GM21447 (cell line): ENCODE measurements around the gene PDLIM3.

ENCODE experiments used
- ATAC-seq: cut with Tn5 transposase; IDR thresholded peaks from one replicate; pipeline ENCODE4 v1.9.1; 2021; ENCODE audit not compliant: unreplicated experiment

Gene PDLIM3

GRCh38 chr4:185472103-185472542, 63.2 kb downstream of the PDLIM3 start:
- no peak for ATAC-seq

GRCh38 chr4:185471235-185472102, 63.8 kb downstream of the PDLIM3 start, which contains the start of gene CCDC110:
TSS of gene CCDC110 (minus strand) at chr4:185471733. CDS start at chr4:185471683, 50 bp downstream.
- ATAC-seq = peak; percentile 88

DNA sequence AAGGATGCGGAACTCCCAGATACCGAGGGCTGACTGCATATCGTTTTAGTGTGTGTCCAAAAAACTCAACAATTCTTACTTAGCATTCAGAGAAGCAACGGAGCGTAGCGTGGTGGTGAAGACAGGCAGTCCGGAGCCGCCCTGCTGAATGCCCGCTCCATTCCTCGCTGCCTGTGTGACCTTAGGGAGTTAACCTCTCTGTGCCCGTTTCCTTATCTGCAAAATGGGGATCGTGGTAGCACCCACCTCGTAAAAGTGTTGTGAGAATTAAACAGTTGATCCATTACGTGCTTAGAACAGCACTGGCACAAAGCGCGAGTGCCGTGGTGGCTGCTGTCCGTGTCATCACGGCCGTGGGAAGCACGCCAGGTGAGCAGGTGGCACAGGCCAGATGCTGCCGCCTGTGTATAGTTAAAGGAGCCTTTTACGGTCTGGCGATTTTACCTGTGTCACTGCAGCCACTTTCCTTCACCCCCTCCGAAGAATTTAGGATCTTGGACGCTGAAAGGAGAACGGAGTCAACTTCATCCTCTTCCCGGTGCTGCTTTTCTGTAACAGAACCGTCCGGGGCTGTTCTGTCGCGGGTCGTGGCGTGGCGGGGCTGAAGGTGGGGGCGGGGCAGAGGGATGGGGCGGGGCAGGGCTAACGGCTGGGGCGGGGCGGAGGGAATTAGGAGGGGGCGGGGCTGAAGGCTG, 64.7 kb downstream of the PDLIM3 start:
- ATAC-seq = peak; percentile 14

DNA sequence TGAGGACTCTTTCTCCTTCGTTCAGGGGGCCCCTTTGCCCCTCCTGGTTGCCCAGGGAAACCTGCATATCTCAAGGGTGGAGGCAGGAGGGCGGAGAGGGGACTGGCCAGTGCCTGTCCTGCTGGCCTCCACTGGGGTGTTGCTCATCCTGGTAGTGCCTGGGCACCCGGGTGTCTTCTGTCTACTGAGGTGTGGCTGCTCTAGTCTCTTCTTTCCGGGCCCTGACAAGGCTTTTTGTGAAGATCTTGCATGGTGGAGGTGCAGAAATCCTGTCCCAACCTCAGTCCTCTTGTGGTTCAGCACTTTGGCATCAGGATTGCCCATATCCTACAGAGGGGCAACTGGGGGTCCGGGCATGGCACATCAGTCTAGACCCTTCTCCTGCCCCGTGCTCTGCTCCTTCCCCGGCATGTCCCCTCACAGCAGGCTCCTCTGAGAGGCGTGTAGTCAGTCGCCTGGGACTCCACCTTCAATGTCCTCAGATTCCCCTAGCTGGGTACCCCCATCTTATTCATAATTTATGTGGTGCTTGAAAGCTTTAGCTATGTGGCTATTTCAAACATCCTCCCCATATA, 65.6 kb downstream of the PDLIM3 start:
- no peak for ATAC-seq

DNA sequence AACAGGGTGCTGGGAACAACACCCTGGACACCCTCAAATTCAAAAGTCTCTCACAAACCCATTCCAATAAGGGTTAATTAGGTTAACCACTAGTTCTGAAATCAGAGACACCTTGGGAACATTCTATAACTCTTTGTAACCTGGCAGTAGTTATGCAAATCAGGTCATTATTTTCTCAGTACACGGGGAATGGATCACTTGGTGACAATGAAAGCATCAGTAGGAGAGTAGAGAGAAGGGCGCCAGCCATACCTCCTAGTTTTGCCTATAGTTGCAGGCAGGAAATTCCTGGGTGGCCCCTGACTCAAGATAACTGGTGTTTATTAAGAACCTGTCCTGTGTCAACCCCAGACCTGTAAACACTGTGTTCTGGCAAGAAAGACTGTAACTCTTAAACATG, 66.3 kb downstream of the PDLIM3 start:
- ATAC-seq = no peak

DNA sequence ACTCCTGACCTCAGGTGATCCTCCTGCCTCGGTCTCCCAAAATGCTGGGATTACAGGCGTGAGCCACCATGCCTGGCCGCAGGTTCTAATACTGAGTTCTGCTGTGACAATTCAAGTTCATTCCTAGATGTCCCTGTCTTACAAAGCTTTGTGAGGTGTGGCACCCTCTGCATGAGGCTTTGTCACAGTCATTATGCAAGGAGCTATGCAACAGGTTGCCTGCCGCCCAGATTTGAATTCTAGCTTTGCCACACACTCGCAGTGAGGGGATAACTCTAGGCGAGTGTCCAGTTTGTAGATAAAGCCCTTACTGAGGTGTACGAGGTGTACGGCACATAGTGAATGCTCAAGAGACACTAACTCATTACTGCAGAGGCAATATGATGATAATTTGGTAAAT, 67.3 kb downstream of the PDLIM3 start:
- no peak for ATAC-seq

- ATAC-seq = no peak
These were observed 68.2 kb downstream of the PDLIM3 start for GRCh38 chr4:185467101-185467500.

- no peak for ATAC-seq
These were observed 69.6 kb downstream of the PDLIM3 start for GRCh38 chr4:185465707-185466106.

GRCh38 chr4:185464887-185465286, 70.4 kb downstream of the PDLIM3 start:
- ATAC-seq = no peak

DNA sequence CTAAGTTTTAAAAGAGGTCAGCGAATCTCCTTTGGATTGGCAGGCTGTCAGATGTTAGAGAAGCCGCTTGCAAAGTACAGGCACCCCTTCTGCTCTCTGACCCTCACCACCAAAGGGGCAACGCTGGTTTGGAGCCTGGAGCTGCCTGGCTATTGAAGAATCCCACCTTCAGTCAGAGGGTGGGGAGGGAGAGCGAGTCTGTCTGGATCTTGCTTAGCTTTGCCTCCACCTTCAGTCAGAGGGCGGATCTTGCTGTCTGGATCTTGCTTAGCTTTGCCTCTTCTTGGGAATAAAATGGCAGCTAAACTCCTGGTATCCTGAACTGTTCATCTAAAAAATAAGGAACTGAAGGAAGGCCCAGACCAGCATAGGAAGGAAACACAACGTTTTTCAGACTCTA, 71.1 kb downstream of the PDLIM3 start:
- ATAC-seq = no peak

DNA sequence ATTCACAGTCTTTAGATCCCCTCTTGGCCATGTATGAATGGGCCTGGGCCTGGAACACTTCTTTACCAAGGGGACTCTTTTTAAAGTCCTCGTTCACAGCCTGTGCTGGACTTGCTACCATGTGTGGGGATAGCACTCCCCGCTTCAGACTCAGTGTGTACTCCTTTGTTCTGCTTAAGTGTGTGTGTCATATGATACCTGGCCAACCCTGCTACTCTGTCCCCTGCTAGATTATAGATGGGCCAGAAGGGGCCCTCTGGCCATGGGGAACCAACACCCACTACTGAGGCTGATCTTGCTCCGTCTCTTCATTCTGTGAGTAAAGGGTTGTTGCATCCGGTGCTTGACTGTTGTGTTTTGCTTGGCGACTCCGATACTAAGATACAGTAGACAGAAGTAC, 71.8 kb downstream of the PDLIM3 start:
- no peak for ATAC-seq

DNA sequence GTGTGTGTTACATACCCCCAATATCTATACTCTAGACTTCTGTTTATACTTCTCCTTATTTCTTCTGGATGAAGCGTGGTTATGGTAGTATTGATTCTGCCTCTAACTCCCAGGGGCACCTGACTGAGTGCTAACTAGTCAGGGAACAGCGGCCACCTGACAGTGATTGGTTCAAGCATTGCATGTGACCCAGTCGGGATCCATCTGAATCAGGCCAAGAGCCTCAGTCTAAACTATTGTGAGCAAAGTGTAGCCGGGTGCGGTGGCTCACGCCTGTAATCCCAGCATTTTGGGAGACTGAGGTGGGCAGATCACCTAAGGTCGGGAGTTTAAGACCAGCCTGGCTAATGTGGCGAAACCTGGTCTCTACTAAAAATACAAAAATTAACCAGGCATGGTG, 73.7 kb downstream of the PDLIM3 start:
- ATAC-seq = no peak

- no peak for ATAC-seq
These were observed 78.2 kb downstream of the PDLIM3 start for GRCh38 chr4:185457136-185457535.

DNA sequence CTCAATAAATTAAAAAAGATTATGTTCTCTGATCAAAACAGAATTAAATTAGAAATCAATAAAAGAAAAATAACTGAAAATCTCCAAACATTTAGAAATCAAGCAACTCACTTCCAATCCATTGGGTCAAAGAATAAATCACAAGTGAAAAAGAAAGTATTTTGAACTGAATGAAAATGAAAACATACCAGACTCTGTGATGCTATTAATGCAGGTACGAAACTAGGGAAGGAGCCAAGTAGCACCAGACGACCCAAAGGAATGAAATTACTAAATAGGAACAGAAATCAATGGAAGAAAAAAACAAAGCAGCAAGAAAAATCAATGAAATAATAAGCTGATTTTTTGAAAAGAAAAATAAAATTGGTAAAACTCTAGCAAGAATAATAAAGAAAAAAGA, 79.2 kb downstream of the PDLIM3 start:
- ATAC-seq = no peak
